Endometrium (tissue), 2 donors: ENCODE measurements around the gene GPR171.

Experiments used
- FAIRE-seq: peaks from 2 replicates; lab custom pipeline; 2012; peaks lifted over from hg19 to GRCh38; lab: Jason Lieb, UNC
- donor health status: control.
- donor health status: control.

The GPR171 gene

DNA sequence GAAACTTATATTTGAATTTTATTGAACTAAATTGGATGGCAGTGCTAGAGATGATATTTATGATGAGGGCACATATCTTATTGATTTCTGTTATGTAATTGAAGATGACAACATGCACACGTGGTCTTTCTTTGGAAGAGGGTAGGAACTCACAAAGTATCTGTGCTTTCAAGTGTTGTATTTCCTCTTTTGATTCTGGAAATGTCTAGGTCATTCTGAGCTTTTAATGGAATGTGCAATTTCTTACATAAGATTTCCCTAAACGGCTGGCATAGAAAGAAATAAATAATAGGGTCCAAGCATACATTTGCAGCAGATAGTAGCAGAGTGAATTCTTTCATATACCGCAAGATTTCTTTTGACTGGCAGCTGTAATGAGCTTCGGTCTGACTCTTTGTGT lies 10.1 kb upstream of the GPR171 start:
- FAIRE-seq, result no peak

DNA sequence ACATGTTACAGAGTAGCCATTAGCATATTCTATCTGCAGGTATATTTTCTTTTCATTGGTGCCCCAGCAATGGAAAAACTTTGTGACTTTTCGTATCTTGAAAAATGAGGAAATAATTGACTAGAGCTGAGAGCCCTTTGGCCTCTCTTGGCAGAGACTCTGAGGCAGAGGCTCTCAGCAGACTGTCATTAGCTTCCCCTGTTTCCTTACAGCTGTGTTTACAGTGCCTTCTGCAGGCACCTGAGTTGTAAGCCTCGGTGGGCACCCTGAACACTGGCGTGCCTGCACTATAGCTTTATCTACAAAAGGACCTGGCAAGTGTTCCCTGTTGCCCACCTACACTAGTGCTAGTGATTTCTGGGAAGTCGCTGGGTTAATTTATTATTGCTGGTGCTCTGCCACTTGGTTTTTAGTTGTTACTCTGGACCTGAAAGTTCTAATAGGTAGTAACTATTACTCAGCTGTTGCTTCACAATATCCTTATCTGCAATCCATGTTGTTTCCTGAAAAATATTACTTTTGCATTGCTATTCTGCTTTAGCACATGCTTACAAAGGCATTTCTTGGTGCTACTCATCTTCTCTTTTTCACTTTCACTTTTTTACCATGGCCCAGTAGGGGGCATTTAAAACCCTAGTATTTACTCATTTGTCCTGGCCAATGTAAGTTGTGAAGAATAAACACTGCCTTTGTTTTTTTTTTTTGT lies 7.8 kb upstream of the GPR171 start:
- no peak for FAIRE-seq

DNA sequence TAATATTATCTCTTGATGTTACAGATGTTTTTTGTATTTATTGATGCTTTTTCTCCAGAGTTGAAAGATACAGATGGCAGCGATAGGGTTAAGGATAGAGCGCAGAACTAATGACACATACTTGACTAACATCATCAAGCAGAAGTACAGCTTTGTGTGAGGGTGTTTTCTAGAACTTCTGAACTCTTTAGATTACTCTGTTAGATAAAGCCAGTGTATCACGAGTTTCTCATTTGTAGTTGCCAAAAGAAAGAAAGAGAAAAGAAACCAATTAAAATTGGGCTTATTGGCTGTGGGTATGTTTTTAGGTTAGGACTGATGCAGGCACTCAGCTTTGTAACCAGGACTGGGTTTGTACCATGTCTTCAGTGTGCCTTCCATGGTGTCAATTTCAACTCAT lies 6.6 kb upstream of the GPR171 start:
- no peak for FAIRE-seq

DNA sequence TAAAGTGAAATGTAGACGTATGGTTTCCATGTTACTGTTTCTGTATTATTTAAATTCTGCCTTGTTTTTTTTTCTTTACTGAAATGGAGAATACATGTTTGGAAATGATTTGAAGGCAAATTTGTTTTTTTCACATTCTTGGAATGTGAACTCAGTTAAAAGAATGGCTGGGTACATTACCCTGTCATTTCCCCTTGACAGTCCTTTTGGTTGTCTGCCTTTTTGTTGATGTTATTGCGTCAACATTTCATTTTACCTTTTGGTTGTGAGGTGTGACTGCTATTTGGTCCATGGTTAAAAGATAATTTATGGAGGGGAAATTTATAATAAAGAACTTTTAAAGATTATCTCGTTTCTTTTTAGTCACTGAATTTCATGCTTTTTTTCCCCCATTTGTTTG lies 3.2 kb upstream of the GPR171 start:
- FAIRE-seq, result no peak

DNA sequence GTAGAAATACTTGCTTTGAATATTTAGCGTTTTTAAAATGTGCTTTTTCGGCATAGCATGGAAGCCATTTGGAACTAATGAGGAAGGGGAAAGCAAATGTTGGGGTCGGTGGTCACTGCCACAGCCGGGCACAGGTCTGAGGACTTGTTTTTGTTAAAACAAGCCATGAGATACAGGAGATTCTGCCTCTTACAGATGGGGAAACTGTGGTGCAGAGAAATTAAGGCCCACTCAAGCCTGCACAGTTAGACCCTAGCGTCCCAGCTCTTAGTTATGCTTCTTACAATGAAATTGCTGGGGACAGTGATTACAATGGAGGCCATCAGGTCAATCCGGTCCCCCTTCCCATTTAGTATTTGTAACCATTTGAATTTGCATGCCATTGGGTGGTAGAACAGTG lies 2.5 kb upstream of the GPR171 start:
- FAIRE-seq, result no peak

DNA sequence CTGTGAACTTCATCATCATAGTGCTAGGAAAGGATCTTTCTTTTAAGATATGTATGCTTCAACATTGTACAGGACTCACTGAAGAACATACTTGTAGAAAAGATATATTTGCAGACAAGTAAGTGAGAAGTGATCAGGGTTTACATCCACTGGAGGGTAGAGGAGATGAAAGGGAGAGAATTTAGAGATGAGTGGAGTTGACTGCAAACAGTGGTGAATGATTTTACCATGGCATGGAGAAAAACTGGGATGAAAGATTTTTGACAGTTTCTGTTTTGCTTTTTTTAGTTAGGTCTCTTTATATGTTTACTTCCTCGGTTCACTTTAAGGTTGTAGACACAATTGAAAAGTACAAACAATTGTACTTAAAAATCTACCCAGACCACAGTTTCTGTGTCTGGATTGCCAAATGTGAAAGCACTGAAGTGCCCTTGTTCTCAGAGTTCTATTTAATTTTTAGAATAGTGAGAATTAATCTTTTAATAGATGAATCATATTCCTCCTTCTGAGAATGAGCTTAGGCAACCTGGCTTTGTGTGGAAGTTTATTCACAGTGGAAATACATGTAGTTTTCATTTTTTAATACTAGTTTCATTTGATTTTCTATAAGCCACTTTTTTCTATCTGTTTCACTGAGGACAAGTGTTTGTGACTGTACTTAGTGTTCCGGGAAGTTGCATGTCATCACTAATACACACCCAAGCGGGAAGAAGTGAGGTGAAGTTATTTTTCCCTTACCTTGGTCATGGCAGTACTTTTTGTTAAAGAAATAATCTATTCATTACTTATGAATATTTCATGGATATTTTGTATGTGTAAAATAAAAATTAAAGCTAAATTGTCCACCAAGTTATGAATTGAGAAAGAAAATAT lies 1.8 kb upstream of the GPR171 start:
- FAIRE-seq, result no peak

DNA sequence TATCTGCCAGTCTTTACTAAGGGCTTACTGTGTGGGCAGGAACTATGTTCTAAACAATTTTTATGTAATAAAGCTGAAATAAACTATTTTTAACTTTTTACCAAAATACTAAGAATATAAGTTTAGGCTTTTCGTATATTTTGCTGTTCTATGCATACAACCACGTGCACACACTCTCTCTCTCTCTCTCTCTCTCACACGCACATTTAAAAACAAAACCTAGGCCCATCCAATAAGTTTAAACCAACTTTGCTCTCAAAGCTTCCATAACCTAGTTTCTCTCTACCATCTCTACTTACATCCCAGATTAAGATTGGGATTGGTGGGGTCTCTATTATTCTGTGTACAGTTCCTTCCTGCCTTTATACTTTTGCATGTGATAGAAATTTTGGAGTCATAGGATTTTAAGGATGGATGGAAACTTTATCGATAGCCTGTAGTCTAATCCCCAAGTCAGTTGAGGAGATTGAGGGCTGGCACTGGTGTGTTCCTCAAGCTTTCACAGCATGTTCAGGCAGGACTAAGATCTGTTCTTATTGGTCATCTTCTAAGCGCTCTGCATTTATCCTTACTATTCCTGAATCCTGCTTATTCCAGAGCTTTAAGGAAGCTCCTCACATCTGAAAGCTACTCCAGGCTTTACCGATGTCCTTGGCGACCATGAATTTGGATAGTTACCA lies 1.8 kb downstream of the GPR171 start:
- no peak for FAIRE-seq

DNA sequence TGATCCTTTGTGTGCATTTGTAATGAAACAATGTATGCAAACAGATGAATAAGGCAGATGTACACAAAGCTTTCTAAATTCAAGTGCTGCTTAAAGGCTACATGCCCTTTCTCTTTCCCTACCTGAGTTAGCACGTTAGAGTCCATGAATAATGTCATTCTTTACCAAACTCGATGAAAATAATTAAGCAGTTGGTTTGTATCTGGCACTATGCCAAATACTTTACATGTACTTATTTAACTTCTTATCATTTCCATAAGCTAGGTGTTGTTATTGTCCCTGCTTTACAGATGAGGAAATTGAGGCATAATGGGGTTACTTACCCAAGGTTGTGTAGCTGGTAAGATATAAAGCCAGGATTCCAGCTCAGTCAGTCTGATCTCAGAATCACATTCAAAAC lies 2.4 kb downstream of the GPR171 start:
- no peak for FAIRE-seq

DNA sequence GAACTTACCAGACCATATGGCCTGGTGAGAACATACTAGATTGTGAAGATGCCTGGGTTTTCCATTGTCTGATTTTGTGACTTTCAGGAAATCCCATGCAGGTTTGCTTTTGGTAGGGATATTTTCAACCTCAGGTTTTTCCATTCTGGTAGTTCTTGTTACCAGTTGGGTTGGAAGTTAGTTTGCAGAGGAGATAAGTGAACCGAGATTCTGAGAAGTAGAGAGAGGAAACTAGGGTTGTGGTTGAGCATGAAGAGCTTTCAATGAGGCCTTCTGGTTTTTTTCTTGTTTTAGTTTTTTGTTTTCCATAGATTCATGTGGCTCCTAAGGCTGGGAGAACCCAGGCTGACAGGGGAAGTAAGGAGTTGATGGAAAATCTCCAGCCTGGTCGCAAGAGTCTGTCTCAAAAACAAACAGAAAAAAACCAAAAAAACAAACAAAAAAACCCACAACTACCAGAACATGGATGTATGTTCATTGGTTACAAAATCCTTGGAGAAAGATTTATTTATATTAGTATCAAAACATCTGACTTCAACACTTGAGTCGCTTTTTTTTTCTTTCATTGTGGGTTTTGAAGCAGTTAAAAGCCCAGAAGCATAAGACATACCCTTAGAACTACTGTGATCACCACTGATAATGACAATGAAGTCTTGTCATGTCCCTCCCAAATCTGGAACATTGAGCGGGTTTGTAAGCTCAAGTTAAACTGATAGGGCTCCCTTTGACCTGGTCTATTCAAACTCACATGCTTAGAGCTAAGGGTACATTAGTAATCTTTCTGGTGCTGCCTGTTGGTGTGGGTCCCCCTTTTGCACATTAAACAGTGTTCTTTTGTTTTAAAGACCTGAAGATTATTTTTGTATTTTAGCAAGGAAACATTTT lies 3.2 kb downstream of the GPR171 start:
- FAIRE-seq, result no peak

DNA sequence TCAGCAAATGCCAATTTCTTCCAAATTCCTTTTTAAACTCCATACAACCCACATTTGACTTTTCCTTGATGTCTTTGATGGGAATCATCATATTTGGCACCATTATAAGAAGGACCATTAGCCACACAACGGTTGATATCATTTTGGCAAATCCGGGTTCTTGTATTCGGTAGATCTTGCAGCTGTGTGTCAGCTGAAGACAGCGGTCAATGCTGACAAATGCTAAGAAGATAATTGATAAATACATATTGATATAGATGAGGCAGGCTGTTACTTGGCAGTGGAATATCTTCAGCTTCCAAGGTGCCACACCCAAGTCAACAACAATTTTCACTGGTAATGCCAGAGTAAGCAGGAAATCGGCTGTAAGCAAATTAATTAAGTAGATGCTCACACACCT lies 4.2 kb downstream of the GPR171 start:
- no peak for FAIRE-seq

DNA sequence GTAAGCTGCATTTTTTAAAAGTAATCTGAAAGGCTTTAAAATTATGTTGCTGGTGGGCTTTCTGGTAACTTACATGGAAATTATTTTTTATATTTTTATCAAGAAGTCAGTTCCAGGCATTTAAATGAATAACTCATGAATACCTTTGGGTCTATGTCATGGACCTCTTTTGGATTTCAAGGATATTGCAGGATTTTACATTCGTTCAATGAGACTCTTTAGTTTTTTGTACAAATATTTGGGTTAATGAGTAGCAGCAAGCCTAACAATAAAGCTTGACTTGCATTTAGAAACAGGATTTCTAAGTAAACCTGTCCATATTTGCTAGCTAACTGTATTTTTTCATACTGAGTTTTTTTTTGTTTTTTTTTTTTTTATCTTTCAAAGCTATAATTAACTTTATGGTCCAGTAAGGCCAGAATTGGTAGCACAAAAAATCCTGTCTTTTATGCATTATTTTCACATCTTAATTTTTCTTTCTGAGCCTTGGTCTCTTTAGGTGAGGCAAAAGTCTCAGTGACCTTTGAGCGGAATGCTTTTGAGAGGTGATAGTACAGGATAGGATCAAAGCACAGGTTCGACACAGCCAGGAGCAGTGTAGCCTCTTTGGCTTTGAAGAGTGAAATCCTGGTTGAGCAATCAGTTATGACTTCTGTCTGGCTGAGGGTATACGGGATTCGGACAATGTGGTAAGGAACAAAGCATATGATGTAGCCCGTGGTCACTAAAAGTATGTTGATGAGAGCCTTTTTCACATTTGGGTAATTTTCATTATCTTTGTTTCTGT lies 4.8 kb downstream of the GPR171 start:
- FAIRE-seq, result no peak

DNA sequence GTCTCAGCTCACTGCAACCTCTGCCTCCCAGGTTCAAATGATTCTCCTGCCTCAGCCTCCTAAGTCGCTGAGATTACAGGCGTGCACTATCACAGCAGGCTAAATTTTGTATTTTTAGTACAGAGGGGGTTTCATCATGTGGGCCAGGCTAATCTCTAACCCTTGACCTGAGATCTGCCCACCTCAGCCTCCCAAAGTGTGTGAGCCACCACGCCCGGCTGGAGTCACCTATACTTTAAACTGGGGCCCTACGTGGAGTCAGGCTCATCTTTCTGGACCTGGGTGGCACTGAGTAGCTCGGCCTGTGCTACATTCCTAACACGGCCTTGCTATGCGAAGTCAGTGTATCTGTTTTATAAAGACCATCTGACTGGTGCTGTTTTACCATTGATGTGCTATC lies 5.8 kb downstream of the GPR171 start:
- no peak for FAIRE-seq

DNA sequence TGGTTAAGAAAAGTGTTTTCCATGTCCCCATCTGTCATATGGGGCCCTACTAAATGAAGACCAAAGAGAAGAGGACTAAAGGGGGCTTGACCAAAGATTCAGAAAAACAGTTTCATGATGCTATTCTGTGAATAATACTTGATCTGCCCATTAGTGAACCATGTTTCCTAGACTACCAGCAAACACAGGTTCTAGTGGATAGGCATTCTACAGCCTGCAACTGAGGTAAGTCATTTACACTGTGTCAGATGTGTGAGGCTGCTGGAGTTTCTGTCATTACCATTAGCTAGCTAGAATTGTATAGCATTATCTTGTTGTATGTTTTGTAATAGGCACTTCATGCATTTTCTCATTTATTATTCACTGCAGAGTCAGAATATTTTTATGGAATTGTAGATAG lies 6.6 kb downstream of the GPR171 start:
- no peak for FAIRE-seq

DNA sequence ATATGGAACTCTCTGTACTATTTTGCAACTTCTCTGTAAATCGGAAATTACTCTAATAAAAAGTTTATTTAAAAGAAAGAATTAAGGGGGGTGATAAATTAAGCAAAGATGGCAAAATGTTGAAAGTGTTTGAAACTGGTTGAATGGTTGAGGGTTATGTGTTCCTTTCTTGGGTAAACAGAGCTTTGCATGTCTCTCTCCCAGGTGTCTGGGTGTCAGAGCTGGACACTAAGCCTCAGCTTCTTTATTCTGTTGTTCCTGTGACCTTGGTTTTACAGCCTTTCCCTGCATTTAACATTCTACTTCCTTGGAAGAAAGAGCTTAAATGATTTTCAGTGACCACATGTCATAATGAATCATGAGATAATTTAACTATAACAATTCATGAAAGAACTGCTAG lies 7.2 kb downstream of the GPR171 start:
- no peak for FAIRE-seq

DNA sequence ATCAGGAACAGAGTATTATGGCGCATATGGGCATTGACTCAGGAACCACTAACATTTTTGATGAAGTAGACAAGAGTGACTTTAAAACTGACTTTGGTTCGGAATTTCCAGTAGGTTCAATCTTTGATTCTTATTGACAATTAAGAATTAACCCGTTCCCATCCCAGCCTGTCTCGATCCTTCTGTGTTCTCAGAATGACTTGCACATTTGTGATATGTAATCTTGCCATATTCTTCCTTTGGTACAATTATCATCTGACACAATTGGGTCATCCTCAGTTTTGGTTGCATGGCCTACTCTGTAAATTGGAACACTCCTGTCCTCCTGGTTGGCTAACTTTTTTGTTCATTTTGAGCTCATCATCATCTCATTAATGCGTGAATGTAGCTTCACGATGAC lies 10.5 kb downstream of the GPR171 start:
- no peak for FAIRE-seq

DNA sequence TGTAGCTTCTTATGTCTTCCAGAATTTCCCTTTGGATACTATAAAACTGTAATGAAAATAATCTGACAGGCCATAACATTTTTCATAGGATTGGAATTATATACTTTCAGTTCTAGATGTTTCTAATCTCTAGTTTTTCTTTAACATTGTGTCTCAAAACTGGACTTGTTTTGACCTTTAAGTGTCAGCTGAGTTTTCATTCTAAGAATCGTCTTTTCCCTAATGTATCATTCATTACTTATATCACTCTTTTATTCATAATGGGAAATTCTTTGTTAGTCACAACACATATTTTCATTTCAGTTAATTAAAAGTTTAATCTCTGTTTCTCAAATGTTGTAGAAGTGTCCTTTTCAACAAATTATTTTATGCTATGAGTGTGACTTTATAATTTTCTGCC lies 11.9 kb downstream of the GPR171 start:
- no peak for FAIRE-seq

DNA sequence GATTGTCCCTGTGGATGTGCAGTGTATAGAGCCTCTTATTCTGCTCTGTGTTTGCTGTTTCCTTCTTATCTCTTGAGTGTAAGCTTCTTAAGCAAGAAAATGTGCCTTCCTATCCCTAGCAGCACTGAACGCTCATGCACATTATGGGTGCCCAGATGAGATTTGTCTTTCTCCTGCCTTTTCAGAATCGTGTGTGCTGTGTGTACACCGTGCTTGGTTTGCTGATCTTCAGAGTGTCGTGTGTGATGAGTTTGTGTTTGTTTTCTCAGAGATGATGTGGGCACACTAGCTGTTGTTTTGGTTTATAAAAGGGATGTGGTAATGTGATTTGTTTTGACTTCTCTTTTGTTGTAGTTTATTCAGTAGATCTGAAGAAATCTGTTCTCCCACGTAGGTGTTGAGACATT lies 19.7 kb downstream of the GPR171 start:
- FAIRE-seq, result no peak

DNA sequence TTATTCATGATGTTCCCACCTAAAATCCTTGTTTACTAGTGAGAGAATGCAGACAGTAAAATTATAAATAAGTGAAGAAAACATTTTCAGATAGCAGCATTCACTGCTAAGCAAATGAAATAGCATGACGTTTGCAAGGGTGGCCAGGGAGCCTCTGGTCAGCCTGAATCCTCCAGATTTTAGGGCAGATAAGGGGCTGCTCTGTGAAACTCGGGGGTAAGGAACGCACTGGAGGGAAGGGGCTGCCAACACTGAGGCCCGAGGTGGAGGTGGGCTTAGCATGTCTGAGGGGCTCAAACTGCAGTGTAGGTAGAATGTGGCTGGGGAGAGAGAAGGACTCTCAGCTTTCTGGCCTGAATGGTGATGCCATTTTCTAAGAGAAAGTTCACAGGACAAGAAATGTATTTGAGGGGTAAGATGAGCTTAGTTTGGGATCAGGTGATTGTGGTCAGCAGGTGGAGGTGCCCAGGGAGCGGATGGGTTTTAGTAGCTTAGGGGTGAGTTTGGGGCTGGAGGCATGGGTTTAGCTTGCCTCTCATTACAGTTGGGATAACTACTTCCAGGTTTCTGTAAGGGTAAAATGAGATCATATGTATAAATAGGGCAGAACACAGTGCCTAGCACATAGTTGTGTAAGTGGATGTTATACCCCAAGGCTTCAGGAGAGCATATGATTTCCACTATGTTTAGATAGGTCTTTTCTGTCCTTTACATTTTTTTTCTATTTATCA lies 20.5 kb downstream of the GPR171 start:
- no peak for FAIRE-seq

DNA sequence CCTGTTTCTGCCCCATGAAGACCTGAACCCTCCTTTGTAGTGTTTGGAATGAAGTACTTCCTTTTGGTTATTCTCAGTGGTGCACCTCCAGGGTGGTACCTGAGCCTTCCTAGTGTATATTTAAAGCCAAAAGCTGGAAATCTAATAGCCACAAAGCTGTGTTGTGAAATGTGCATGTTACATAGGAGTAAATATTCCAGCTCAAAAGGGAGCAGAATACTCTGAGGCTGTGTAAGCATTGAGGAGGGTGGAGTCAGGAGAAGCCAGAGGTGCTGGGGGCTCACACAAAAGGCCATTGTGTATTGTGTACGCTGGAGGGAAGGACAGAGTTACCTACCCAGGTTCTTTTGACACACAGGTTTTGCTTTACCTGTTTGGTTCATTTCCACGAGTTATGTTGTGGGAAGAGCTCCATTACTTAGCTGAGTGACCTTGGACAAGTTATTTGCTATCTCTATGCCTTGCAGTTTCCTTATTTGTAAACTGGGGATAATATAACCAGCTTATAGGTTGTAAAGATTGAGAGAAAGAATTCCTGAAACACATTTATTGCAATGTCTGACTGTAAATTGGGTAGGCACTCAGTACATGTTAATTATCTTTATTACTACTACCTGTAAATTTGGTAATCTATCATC lies 24.7 kb downstream of the GPR171 start:
- FAIRE-seq, result no peak

DNA sequence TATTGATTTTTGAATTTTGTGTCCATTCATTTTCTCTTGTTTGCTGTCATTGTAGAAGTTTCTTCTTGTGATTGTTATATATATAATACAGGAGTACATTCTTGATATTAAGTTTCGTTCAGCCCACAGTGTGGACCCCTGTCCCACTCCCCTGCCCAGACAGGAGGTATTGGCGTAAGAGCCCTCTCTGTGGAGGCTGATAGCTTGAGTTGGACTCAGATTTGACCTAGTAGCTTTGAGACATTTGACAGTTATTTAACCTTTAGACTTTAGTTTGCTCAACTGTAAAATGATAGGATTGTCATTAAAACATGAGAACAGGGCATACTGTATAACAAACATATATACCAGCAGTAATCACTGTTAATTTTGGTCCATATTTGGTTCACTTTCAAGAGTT lies 27.1 kb downstream of the GPR171 start:
- FAIRE-seq, result no peak
